Ovary (tissue), 3 donors: ENCODE results near the gene RAP1GAP2.

Source experiments
- EP300 ChIP-seq: sonication (generic); formaldehyde crosslinking; IDR thresholded peaks from one replicate; pipeline ENCODE4 v1.6.1; 2017; ENCODE audit warnings: antibody characterized with exemption
- POLR2A ChIP-seq: fragments of 450-650 bp; IDR thresholded peaks from one replicate; pipeline ENCODE4 v1.6.1; 2017; ENCODE audit warnings: antibody characterized with exemption, mild to moderate bottlenecking, moderate library complexity
- TF ChIP-seq, protein P1 (sequence below), 3 donors: fragments of 450-650 bp in 2 of 3; fragments of 200-600 bp in 1 of 3; IDR thresholded peaks; one replicate each; pipeline versions ENCODE4 v1.5.1 to v1.8.0; 2016 to 2022; ENCODE audit warnings: antibody characterized with exemption in 3 of 3, mild to moderate bottlenecking in 1 of 3
- donor health status: DM: no; HTN: no; CAD: no.

DNA sequence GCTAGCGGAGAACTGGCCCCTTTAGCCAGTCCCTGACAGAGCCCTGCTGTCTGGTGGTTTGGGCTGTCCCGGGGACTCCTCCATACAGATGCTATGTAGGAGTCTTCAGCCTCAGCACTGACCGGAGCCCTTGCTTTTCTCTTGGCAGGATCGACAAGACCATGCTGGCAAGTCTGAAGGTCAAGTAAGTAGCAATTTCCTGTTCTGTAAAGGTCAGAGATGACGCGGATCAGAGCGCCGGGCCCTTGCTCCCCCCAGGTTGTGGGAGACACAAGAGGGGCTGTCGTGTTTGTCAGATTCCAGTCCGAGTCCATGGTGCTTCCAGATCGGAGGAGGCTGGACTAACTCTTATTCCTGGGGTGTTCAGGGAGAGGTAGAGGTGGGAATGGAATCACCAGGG lies 4.1 kb downstream of the RAP1GAP2 start:
- TF ChIP-seq EP300: no peak
- TF ChIP-seq, protein P1, sequence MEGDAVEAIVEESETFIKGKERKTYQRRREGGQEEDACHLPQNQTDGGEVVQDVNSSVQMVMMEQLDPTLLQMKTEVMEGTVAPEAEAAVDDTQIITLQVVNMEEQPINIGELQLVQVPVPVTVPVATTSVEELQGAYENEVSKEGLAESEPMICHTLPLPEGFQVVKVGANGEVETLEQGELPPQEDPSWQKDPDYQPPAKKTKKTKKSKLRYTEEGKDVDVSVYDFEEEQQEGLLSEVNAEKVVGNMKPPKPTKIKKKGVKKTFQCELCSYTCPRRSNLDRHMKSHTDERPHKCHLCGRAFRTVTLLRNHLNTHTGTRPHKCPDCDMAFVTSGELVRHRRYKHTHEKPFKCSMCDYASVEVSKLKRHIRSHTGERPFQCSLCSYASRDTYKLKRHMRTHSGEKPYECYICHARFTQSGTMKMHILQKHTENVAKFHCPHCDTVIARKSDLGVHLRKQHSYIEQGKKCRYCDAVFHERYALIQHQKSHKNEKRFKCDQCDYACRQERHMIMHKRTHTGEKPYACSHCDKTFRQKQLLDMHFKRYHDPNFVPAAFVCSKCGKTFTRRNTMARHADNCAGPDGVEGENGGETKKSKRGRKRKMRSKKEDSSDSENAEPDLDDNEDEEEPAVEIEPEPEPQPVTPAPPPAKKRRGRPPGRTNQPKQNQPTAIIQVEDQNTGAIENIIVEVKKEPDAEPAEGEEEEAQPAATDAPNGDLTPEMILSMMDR (IDR thresholded peaks at IDR 0.05): no peak
- no peak for TF ChIP-seq POLR2A
